CD14-positive monocyte (primary cell): ENCODE results near the gene PARP12. TPM values are rescaled to one million over a fixed set of nuclear protein-coding genes. Genes with fewer than 3 reads are reported as not detected.

ENCODE experiments used
- DNase-seq, 3 donors: peaks; one replicate each; pipeline ENCODE4 v3.0.0-alpha.2; 2011 to 2022
- H2AFZ ChIP-seq: 2 replicates; pipeline ENCODE4 v1.6.0; 2012; ENCODE audit warnings: mild to moderate bottlenecking, low read depth, low read length, inconsistent platforms; ENCODE audit not compliant: insufficient read depth, poor library complexity, severe bottlenecking
- H3K27ac ChIP-seq, 2 donors: 1 replicate in 1 of 2; 2 replicates in 1 of 2; pipeline ENCODE4 v1.5.1; 2012 to 2013; ENCODE audit warnings: low read length in 2 of 2, control low read depth in 1 of 2, inconsistent platforms in 1 of 2, low read depth in 1 of 2, mild to moderate bottlenecking in 1 of 2
- H3K27me3 ChIP-seq, 2 donors: one replicate each; pipeline versions ENCODE4 v1.6.0 to v1.6.1; 2011 to 2013; ENCODE audit warnings: low read length in 2 of 2; ENCODE audit not compliant: control insufficient read depth in 2 of 2, insufficient read depth in 2 of 2
- H3K36me3 ChIP-seq, 2 donors: replicated peaks in 1 of 2; 1 replicate in 1 of 2; 2 replicates in 1 of 2; pipeline versions ENCODE4 v1.5.1 to v1.6.1; 2012 to 2013; ENCODE audit warnings: low read length in 2 of 2, control low read depth in 1 of 2, inconsistent platforms in 1 of 2, mild to moderate bottlenecking in 1 of 2; ENCODE audit not compliant: insufficient read depth in 2 of 2, control insufficient read depth in 1 of 2
- H3K4me1 ChIP-seq, 2 donors: 1 replicate in 1 of 2; 2 replicates in 1 of 2; pipeline versions ENCODE4 v1.5.1 to v1.6.1; 2012 to 2013; ENCODE audit warnings: low read length in 2 of 2, control low read depth in 1 of 2, inconsistent platforms in 1 of 2, mild to moderate bottlenecking in 1 of 2, moderate library complexity in 1 of 2; ENCODE audit not compliant: insufficient read depth in 2 of 2, control insufficient read depth in 1 of 2
- H3K4me2 ChIP-seq: replicated peaks from 2 replicates; pipeline ENCODE3; 2012; ENCODE audit warnings: low read length, moderate library complexity, mild to moderate bottlenecking; ENCODE audit not compliant: poor library complexity, severe bottlenecking; ENCODE audit errors: extremely low read depth
- H3K4me3 ChIP-seq, 3 experiments: fragments of 200-600 bp in 1 of 3; sonication (generic) in 1 of 3; replicated peaks in 1 of 3; 1 replicate in 2 of 3; 2 replicates in 1 of 3; pipeline ENCODE4 v1.5.1; 2011 to 2013; ENCODE audit warnings: low read length in 3 of 3, mild to moderate bottlenecking in 3 of 3, control low read depth in 2 of 3, low read depth in 2 of 3, inconsistent platforms in 1 of 3, moderate library complexity in 1 of 3
- H3K79me2 ChIP-seq: 2 replicates; pipeline ENCODE4 v1.6.0; 2012; ENCODE audit warnings: mild to moderate bottlenecking, control low read depth, inconsistent platforms, low read length, moderate library complexity; ENCODE audit not compliant: insufficient read depth
- H3K9ac ChIP-seq: 2 replicates; pipeline ENCODE4 v1.6.0; 2017; ENCODE audit warnings: low read length, mild to moderate bottlenecking; ENCODE audit not compliant: insufficient read depth, poor library complexity, severe bottlenecking
- H3K9me3 ChIP-seq, 2 donors: replicated peaks in 1 of 2; 1 replicate in 1 of 2; 2 replicates in 1 of 2; pipeline versions ENCODE4 v1.5.1 to v1.6.1; 2012 to 2013; ENCODE audit warnings: low read length in 2 of 2, control low read depth in 1 of 2; ENCODE audit not compliant: control insufficient read depth in 1 of 2, insufficient read depth in 1 of 2
- H4K20me1 ChIP-seq: 2 replicates; pipeline ENCODE4 v1.6.0; 2012; ENCODE audit warnings: mild to moderate bottlenecking, low read length, control low read depth, moderate library complexity; ENCODE audit not compliant: insufficient read depth
- H3K27ac Mint-ChIP-seq, 7 donors: one replicate each; pipeline ENCODE4 v1.8.0; 2020; ENCODE audit warnings: mild to moderate bottlenecking in 7 of 7, mixed read lengths in 7 of 7, moderate library complexity in 6 of 7, inconsistent platforms in 2 of 7
- H3K27me3 Mint-ChIP-seq, 3 donors: one replicate each; pipeline ENCODE4 v1.8.0; 2021 to 2022; ENCODE audit warnings: low read depth in 3 of 3, mild to moderate bottlenecking in 3 of 3, mixed read lengths in 3 of 3, moderate library complexity in 3 of 3, inconsistent platforms in 1 of 3
- H3K36me3 Mint-ChIP-seq, 2 donors: one replicate each; pipeline ENCODE4 v1.8.0; 2020; ENCODE audit warnings: mixed read lengths in 2 of 2, inconsistent platforms in 1 of 2, mild to moderate bottlenecking in 1 of 2
- H3K4me1 Mint-ChIP-seq: one replicate; pipeline ENCODE4 v1.8.0; 2020; ENCODE audit warnings: mild to moderate bottlenecking, mixed read lengths
- H3K4me3 Mint-ChIP-seq, 2 donors: one replicate each; pipeline ENCODE4 v1.8.0; 2020; ENCODE audit warnings: mild to moderate bottlenecking in 2 of 2, mixed read lengths in 2 of 2, moderate library complexity in 1 of 2
- H3K9me3 Mint-ChIP-seq, 7 donors: one replicate each; pipeline ENCODE4 v1.8.0; 2020 to 2022; ENCODE audit warnings: mixed read lengths in 7 of 7, mild to moderate bottlenecking in 6 of 7, moderate library complexity in 6 of 7, inconsistent platforms in 2 of 7
- WGBS: methylation state at CpG from one replicate; pipeline ENCODE4 v1.1.5; 2013; ENCODE audit warnings: missing lambda C conversion rate; ENCODE audit not compliant: insufficient coverage; 5-methylcytosine and 5-hydroxymethylcytosine counted together
- intact Hi-C, 2 donors: fragments of 100-400 bp; cut with micrococcal nuclease; formaldehyde crosslinking; loops; one replicate each; pipeline versions ENCODE4 v1.15.0 to v1.15.1; 2023
- polyA plus RNA-seq, 3 donors: library from polyadenylated mRNA; depleted of rRNA in 1 of 3; unstranded in 2 of 3; stranded (reverse) in 1 of 3; fragments of 300-500 nt in 2 of 3; fragments of >200 nt in 1 of 3; fragmentation: Illumina TruSeq in 2 of 3; gene quantifications; 1 replicate in 2 of 3; 2 replicates in 1 of 3; pipeline ENCODE4 v1.2.3, GENCODE V29; 2012 to 2021
- TF ChIP-seq, protein P1 (sequence below): fragments of 200-600 bp; IDR thresholded peaks from one replicate; pipeline ENCODE4 v1.8.0; 2022; ENCODE audit warnings: antibody characterized with exemption, mild to moderate bottlenecking

PARP12 gene
- polyA plus RNA-seq, 3 donors = 16.7 to 116 (median 37.8) TPM

DNA sequence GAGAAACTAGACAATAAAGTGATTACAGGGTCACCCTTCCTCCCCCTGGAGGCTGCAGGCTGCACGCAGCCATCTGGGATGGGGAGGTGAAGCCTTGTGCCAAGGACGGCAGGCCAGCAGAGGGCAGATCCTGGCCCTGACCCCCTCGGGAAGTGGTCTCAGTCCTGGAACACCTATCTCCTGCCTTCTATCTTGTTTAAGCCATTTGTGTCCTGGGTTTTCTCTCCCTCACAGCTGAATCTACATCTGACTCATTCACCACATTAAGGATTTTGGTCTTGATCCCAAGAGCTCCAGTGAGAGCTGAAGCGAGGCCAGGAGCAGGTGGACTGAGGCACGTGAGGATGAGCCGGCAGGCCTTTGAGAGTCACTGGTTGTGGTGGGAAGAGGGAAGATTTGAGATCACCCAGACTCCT is 16.4 kb upstream of the PARP12 start:
- H3K36me3 ChIP-seq = no peaks in the 10 kb centered on the region
- no peaks in the 10 kb centered on the region for H3K79me2 ChIP-seq
- H3K27me3 ChIP-seq = no peaks in the 10 kb centered on the region
- peaks cover 2 to 10% (median 7%) of the 10 kb centered on the region in 3 donors for H3K27me3 Mint-ChIP-seq
- H2AFZ ChIP-seq = no peak overlapping the region
- intact Hi-C loops = no loop called here
- H3K4me1 ChIP-seq = peaks cover 12 to 16% of the 10 kb centered on the region in 2 donors
- no peak overlapping the region for H3K9ac ChIP-seq
- no peak overlapping the region for H3K27ac ChIP-seq
- H4K20me1 ChIP-seq = peaks cover 22% of the 10 kb centered on the region
- H3K9me3 ChIP-seq = no peaks in the 10 kb centered on the region
- no peak overlapping the region for H3K4me3 ChIP-seq
- H3K9me3 Mint-ChIP-seq = peaks cover 0 to 1% (median 0%) of the 10 kb centered on the region in 7 donors
- TF ChIP-seq, protein P1, sequence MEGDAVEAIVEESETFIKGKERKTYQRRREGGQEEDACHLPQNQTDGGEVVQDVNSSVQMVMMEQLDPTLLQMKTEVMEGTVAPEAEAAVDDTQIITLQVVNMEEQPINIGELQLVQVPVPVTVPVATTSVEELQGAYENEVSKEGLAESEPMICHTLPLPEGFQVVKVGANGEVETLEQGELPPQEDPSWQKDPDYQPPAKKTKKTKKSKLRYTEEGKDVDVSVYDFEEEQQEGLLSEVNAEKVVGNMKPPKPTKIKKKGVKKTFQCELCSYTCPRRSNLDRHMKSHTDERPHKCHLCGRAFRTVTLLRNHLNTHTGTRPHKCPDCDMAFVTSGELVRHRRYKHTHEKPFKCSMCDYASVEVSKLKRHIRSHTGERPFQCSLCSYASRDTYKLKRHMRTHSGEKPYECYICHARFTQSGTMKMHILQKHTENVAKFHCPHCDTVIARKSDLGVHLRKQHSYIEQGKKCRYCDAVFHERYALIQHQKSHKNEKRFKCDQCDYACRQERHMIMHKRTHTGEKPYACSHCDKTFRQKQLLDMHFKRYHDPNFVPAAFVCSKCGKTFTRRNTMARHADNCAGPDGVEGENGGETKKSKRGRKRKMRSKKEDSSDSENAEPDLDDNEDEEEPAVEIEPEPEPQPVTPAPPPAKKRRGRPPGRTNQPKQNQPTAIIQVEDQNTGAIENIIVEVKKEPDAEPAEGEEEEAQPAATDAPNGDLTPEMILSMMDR = peak; percentile 44
- no peak overlapping the region for H3K4me2 ChIP-seq
- H3K36me3 Mint-ChIP-seq = peaks cover 3 to 8% of the 10 kb centered on the region in 2 donors
- H3K4me1 Mint-ChIP-seq = peaks cover 22% of the 10 kb centered on the region
- no peak overlapping the region for H3K27ac Mint-ChIP-seq
- peak; percentile 9 to 26 (median 21) for DNase-seq
- 92% methylated on average over 4 of the region's 6 CpGs for WGBS
- H3K4me3 Mint-ChIP-seq = no peak overlapping the region

GRCh38 chr7:140078392-140078791 is 15.6 kb upstream of the PARP12 start:
- Histone ChIP-seq H3K4me2 (no peak overlapping the region), H3K36me3 (no peaks in the 10 kb centered on the region), H2AFZ (no peak overlapping the region), H4K20me1 (peaks cover 15% of the 10 kb centered on the region), H3K27me3 (no peaks in the 10 kb centered on the region), H3K9ac (no peak overlapping the region), H3K4me3 (no peak overlapping the region), H3K9me3 (no peaks in the 10 kb centered on the region), H3K4me1 (peaks cover 10 to 14% of the 10 kb centered on the region in 2 donors), H3K27ac (no peak overlapping the region), H3K79me2 (no peaks in the 10 kb centered on the region)
- H3K9me3 Mint-ChIP-seq = peaks cover 0 to 1% (median 0%) of the 10 kb centered on the region in 7 donors
- peaks cover 2 to 10% (median 7%) of the 10 kb centered on the region in 3 donors for H3K27me3 Mint-ChIP-seq
- no peak for DNase-seq
- intact Hi-C loops = no loop called here
- 49% methylated on average over 9 of the region's 13 CpGs for WGBS
- peak overlapping the region in 1 of 7 donors; percentile 68 for H3K27ac Mint-ChIP-seq
- H3K4me3 Mint-ChIP-seq = no peak overlapping the region
- TF ChIP-seq, protein P1 = no peak
- peaks cover 0 to 3% of the 10 kb centered on the region in 2 donors for H3K36me3 Mint-ChIP-seq
- peaks cover 16% of the 10 kb centered on the region for H3K4me1 Mint-ChIP-seq
